K562 (cell line): ENCODE measurements around the gene C4orf17. TPM values are rescaled to one million over a fixed set of nuclear protein-coding genes. Genes with fewer than 3 reads are reported as not detected.

Experiments
- ATAC-seq: fragments of 200-7000 bp; cut with Tn5 transposase; 3 replicates; pipeline ENCODE4 v1.9.1; 2020; ENCODE audit warnings: moderate library complexity
- BruUV-seq: library from RNA; stranded (reverse); fragments of 400-500 nt; replicated peaks from 2 replicates; lab custom pipeline; 2021; lab: Mats Ljungman, UMichigan
- CTCF ChIA-PET: fragments of 300-600 bp; formaldehyde crosslinking; extraction: SDS; loops from one replicate; lab custom pipeline; 2021; ENCODE audit warnings: low intra/inter-chr PET ratio; lab: Yijun Ruan, JAX
- POLR2A ChIA-PET: fragments of 300-600, 350-650 bp; sonication (Branson Sonifier 250); formaldehyde crosslinking; extraction: SDS; loops from one replicate; lab custom pipeline; 2021; ENCODE audit warnings: antibody characterized with exemption, inconsistent platforms; lab: Yijun Ruan, JAX
- DNase-seq, 4 experiments: peaks; one replicate each; pipeline versions ENCODE4 v3.0.0 to v3.0.0-alpha.2; 2011 to 2018; ENCODE audit warnings: low spot score in 3 of 4, mixed read lengths in 3 of 4; ENCODE audit errors: extremely low read depth in 1 of 4
- FAIRE-seq: peaks from 2 replicates; lab custom pipeline; 2011; peaks lifted over from hg19 to GRCh38; lab: Jason Lieb, UNC
- H2AFZ ChIP-seq: 2 replicates; pipeline ENCODE4 v1.6.0; 2011; ENCODE audit warnings: low read depth, low read length, control low read depth, inconsistent platforms
- H3K27ac ChIP-seq: fragments of 200-600 bp; 3 replicates; pipeline ENCODE4 v1.8.0; 2011; ENCODE audit warnings: low read depth, mild to moderate bottlenecking, control low read depth, inconsistent platforms, low read length, moderate library complexity, mixed read lengths; ENCODE audit errors: extremely low read depth
- H3K27me3 ChIP-seq, 2 experiments: fragments of 300-600 bp in 1 of 2; 2 replicates in 1 of 2; 3 replicates in 1 of 2; pipeline versions ENCODE4 v1.6.0 to v1.8.0; 2011; ENCODE audit warnings: inconsistent platforms in 2 of 2, low read length in 2 of 2, mild to moderate bottlenecking in 1 of 2, mixed read lengths in 1 of 2, moderate library complexity in 1 of 2; ENCODE audit not compliant: control insufficient read depth in 2 of 2, insufficient read depth in 2 of 2
- H3K36me3 ChIP-seq: fragments of 300-600 bp; 3 replicates; pipeline ENCODE4 v1.8.0; 2011; ENCODE audit warnings: mild to moderate bottlenecking, low read length, inconsistent platforms; ENCODE audit not compliant: control insufficient read depth, insufficient read depth
- H3K4me1 ChIP-seq, 2 experiments: fragments of 200-600 bp in 1 of 2; replicated peaks in 1 of 2; 2 replicates in 1 of 2; 3 replicates in 1 of 2; pipeline versions ENCODE4 v1.5.1 to v1.8.0; 2011; ENCODE audit warnings: inconsistent platforms in 2 of 2, low read length in 2 of 2, mild to moderate bottlenecking in 1 of 2, mixed read lengths in 1 of 2, moderate library complexity in 1 of 2; ENCODE audit not compliant: control insufficient read depth in 2 of 2, insufficient read depth in 2 of 2
- H3K4me2 ChIP-seq: 2 replicates; pipeline ENCODE4 v1.6.1; 2011; ENCODE audit warnings: low read length, control low read depth, inconsistent platforms, mixed read lengths; ENCODE audit not compliant: insufficient read depth
- H3K4me3 ChIP-seq: fragments of 200-600 bp; sonication (generic), shearing (Covaris generic); 2 replicates; pipeline ENCODE4 v1.5.1; 2016; ENCODE audit warnings: control low read depth, inconsistent platforms
- H3K79me2 ChIP-seq: fragments of 200-600 bp; 3 replicates; pipeline ENCODE4 v1.8.0; 2011; ENCODE audit warnings: low read length, inconsistent platforms; ENCODE audit not compliant: control insufficient read depth, insufficient read depth
- H3K9ac ChIP-seq, 2 experiments: 2 replicates each; pipeline versions ENCODE4 v1.6.0 to v1.6.1; 2011; ENCODE audit warnings: low read depth in 2 of 2, low read length in 2 of 2, control low read depth in 1 of 2, inconsistent platforms in 1 of 2, mild to moderate bottlenecking in 1 of 2, mixed read lengths in 1 of 2; ENCODE audit not compliant: insufficient read depth in 1 of 2
- H3K9me1 ChIP-seq: one replicate; pipeline ENCODE4 v1.6.0; 2011; ENCODE audit warnings: inconsistent platforms, mild to moderate bottlenecking, low read length, moderate library complexity; ENCODE audit not compliant: control insufficient read depth, insufficient read depth
- H3K9me3 ChIP-seq: replicated peaks from 2 replicates; pipeline ENCODE4 v1.5.1; 2011; ENCODE audit warnings: low read depth, low read length, inconsistent platforms; ENCODE audit not compliant: control insufficient read depth, insufficient read depth
- H4K20me1 ChIP-seq: replicated peaks from 2 replicates; pipeline ENCODE4 v1.6.1; 2011; ENCODE audit warnings: low read length, inconsistent platforms, mixed read lengths; ENCODE audit not compliant: control insufficient read depth, insufficient read depth
- HNRNPK ChIP-seq: fragments of 200-400 bp; formaldehyde crosslinking; IDR thresholded peaks from one replicate; pipeline ENCODE4 v1.6.1; 2018; ENCODE audit warnings: mild to moderate bottlenecking, low read depth, low read length; ENCODE audit not compliant: poor library complexity, severe bottlenecking
- KLF16 ChIP-seq: IDR thresholded peaks from 2 replicates; pipeline ENCODE4 v1.6.1; 2016; ENCODE audit warnings: antibody characterized with exemption
- MTA1 ChIP-seq: fragments of 450-650 bp; IDR thresholded peaks from 2 replicates; pipeline ENCODE4 v1.6.1; 2017; ENCODE audit warnings: borderline replicate concordance
- NCOA1 ChIP-seq: fragments of 450-650 bp; IDR thresholded peaks from 2 replicates; pipeline ENCODE4 v1.6.1; 2016; ENCODE audit warnings: low read depth
- PHF21A ChIP-seq: fragments of 450-650 bp; IDR thresholded peaks from 2 replicates; pipeline ENCODE4 v1.6.1; 2017; ENCODE audit warnings: low read depth, borderline replicate concordance
- RAD21 ChIP-seq, 2 experiments: fragments of 250-450 bp in 1 of 2; fragments of 450-650 bp in 1 of 2; sonication (Bioruptor Pico) in 1 of 2; formaldehyde crosslinking in 1 of 2; IDR thresholded peaks in 1 of 2; conservative IDR thresholded peaks in 1 of 2; 2 replicates each; pipeline versions ENCODE4 v1.4.0 to v1.8.0; 2020 to 2022; ENCODE audit warnings: mild to moderate bottlenecking in 2 of 2, moderate library complexity in 1 of 2
- SMC3 ChIP-seq: conservative IDR thresholded peaks from 2 replicates; pipeline ENCODE4 v1.6.1; 2011; ENCODE audit warnings: low read depth, low read length, improper control_type of control experiment; ENCODE audit not compliant: insufficient read depth
- STAG1 ChIP-seq: sonication (generic); formaldehyde crosslinking; IDR thresholded peaks from 2 replicates; pipeline ENCODE4 v1.5.0; 2020; ENCODE audit warnings: missing genetic modification reagents, borderline replicate concordance
- WGBS: fragments of 100-300 bp; shearing (Covaris generic); methylation state at CpG from one replicate; pipeline ENCODE4 v1.1.6; 2016; ENCODE audit warnings: low coverage, mixed read lengths; ENCODE audit not compliant: insufficient coverage; ENCODE audit errors: missing lambda C conversion rate; 5-methylcytosine and 5-hydroxymethylcytosine counted together
- in situ Hi-C: fragments of 300-500 bp; cut with MboI; formaldehyde crosslinking; loops from 4 replicates; pipeline ENCODE4 v1.15.0; 2018; ENCODE audit warnings: inconsistent platforms, mixed read lengths
- intact Hi-C: fragments of 100-400 bp; cut with micrococcal nuclease; formaldehyde crosslinking; loops from 2 replicates; pipeline ENCODE4 v1.14.2; 2022
- polyA plus RNA-seq, 8 experiments: library from polyadenylated mRNA; depleted of rRNA in 4 of 8; stranded (reverse) in 5 of 8; unstranded in 3 of 8; fragments of >200 nt; fragmentation: Nextera tagmentation in 2 of 8; fragmentation: Illumina TruSeq in 1 of 8; extraction: Ambion mirVana in 2 of 8; extraction: Trizol in 1 of 8; gene quantifications; 2 replicates each; pipeline versions ENCODE4 v1.2.1 to v1.2.3, GENCODE V29; 2011 to 2014; ENCODE audit warnings: inconsistent platforms in 1 of 8, missing spikeins in 1 of 8
- total RNA-seq, 7 experiments: library from RNA; depleted of rRNA in 6 of 7; stranded (reverse); fragments of >200 nt in 6 of 7; fragmentation: Illumina TruSeq in 2 of 7; extraction: Trizol in 2 of 7; gene quantifications; 2 replicates each; pipeline versions ENCODE4 v1.2.1 to v1.2.3, GENCODE V29; 2011 to 2021; ENCODE audit warnings: low replicate concordance in 1 of 7
- TF ChIP-seq, protein P1 (sequence below), 3 experiments: IDR thresholded peaks in 2 of 3; conservative IDR thresholded peaks in 1 of 3; 2 replicates each; pipeline ENCODE4 v1.5.1; 2011 to 2012; ENCODE audit warnings: low read length in 3 of 3, mild to moderate bottlenecking in 3 of 3, control low read depth in 2 of 3, improper control_type of control experiment in 1 of 3, inconsistent platforms in 1 of 3, low read depth in 1 of 3, mixed read lengths in 1 of 3, moderate library complexity in 1 of 3; ENCODE audit not compliant: insufficient read depth in 2 of 3
- TF ChIP-seq, protein P2 (sequence below): IDR thresholded peaks from 2 replicates; pipeline ENCODE4 v1.6.1; 2011; ENCODE audit not compliant: insufficient read length; ENCODE audit errors: extremely low read depth
- TF ChIP-seq, protein P3 (sequence below): fragments of 450-650 bp; formaldehyde crosslinking; IDR thresholded peaks from 2 replicates; pipeline ENCODE4 v1.4.0; 2020; ENCODE audit warnings: mild to moderate bottlenecking, mixed read lengths
- TF ChIP-seq, protein P4 (sequence below): fragments of 450-650 bp; formaldehyde crosslinking; IDR thresholded peaks from 2 replicates; pipeline ENCODE4 v1.4.0; 2020; ENCODE audit warnings: mild to moderate bottlenecking, moderate library complexity

Gene C4orf17
- total and polyA plus RNA-seq, 9 of the 15 experiments (the other 6 are each of a cell fraction or from before 2014, with no cell fraction given): not detected

DNA sequence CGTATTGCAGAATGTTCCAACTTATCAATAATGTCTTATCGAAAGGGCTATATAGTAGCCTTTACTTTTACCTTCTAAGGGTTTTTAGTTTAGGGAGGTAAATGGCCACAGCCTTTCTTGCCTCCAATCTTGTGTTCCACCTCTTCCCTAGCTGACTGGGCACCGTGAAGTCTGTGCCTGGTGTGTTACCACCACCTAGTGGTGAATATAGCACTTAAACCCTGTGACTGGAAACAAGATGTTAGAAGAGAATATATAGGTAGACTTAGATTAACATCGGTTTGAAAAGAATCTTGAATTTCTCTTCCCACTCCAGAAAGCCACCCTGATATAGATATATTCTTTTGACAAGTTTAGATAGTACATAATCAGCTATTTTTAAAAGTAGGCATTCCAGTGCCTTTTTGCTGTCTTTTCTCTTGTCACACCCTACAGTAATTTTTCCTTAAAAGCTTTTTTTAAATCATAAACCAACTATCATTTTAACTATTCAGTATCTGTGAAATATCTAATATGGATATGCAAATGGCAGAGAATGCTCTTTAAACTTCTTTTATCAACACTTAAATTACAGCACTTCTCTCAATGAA, 47.9 kb upstream of the C4orf17 start:
- Histone ChIP-seq H3K27ac (no peak overlapping the region), H3K9ac (no peak overlapping the region), H3K9me1 (no peaks in the 10 kb centered on the region), H3K36me3 (no peaks in the 10 kb centered on the region), H2AFZ (no peak overlapping the region), H3K9me3 (no peaks in the 10 kb centered on the region), H3K4me1 (no peaks in the 10 kb centered on the region), H4K20me1 (no peaks in the 10 kb centered on the region), H3K27me3 (no peaks in the 10 kb centered on the region), H3K79me2 (no peaks in the 10 kb centered on the region), H3K4me2 (no peak overlapping the region), H3K4me3 (no peak overlapping the region)
- ATAC-seq (peak; percentile 97), DNase-seq (peak; percentile 66 to 72 (median 68)), FAIRE-seq (peak; percentile 96)
- WGBS: 3% methylated on average over 4 of the region's 4 CpGs
- in situ Hi-C loops (no loop called here), intact Hi-C loops (loop anchor here (2.0 to 10.0 kb wide), 6 partner anchors 48 to 996 kb away; partner anchors contain the start of gene METAP1)
- CTCF ChIA-PET: interaction anchor here (0.6 kb wide), 1 partner anchor 956 kb away, joined by 3 read pairs; no protein-coding TSS in a partner anchor
- POLR2A ChIA-PET: no interaction called here
- no TSS peak for BruUV-seq
- TF ChIP-seq RAD21 (CRISPR knock-in tag; conservative IDR thresholded peaks at IDR 0.05 in 1 of 2, IDR thresholded peaks at IDR 0.05 in 1 of 2) (peak; percentile 83 to 84), STAG1 (CRISPR knock-in tag) (peak; percentile 88; the same call in 1 of the 2 replicates), MTA1 (no peak), HNRNPK (no peak), PHF21A (no peak), SMC3 (peak; percentile 54), KLF16 (0 out of 2 replicates have a peak, but pooled peaks have one; percentile 9), NCOA1 (no peak)
- TF ChIP-seq, protein P1, sequence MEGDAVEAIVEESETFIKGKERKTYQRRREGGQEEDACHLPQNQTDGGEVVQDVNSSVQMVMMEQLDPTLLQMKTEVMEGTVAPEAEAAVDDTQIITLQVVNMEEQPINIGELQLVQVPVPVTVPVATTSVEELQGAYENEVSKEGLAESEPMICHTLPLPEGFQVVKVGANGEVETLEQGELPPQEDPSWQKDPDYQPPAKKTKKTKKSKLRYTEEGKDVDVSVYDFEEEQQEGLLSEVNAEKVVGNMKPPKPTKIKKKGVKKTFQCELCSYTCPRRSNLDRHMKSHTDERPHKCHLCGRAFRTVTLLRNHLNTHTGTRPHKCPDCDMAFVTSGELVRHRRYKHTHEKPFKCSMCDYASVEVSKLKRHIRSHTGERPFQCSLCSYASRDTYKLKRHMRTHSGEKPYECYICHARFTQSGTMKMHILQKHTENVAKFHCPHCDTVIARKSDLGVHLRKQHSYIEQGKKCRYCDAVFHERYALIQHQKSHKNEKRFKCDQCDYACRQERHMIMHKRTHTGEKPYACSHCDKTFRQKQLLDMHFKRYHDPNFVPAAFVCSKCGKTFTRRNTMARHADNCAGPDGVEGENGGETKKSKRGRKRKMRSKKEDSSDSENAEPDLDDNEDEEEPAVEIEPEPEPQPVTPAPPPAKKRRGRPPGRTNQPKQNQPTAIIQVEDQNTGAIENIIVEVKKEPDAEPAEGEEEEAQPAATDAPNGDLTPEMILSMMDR (IDR thresholded peaks at IDR 0.05 in 2 of 3, conservative IDR thresholded peaks at IDR 0.05 in 1 of 3; ENCODE audit: insufficient read depth in 2 of 3, low read depth in 1 of 3, low read length in 3 of 3): peak; percentile 74 to 84 (median 79)
- TF ChIP-seq, protein P2, sequence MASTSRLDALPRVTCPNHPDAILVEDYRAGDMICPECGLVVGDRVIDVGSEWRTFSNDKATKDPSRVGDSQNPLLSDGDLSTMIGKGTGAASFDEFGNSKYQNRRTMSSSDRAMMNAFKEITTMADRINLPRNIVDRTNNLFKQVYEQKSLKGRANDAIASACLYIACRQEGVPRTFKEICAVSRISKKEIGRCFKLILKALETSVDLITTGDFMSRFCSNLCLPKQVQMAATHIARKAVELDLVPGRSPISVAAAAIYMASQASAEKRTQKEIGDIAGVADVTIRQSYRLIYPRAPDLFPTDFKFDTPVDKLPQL: no peak
- TF ChIP-seq, protein P3, sequence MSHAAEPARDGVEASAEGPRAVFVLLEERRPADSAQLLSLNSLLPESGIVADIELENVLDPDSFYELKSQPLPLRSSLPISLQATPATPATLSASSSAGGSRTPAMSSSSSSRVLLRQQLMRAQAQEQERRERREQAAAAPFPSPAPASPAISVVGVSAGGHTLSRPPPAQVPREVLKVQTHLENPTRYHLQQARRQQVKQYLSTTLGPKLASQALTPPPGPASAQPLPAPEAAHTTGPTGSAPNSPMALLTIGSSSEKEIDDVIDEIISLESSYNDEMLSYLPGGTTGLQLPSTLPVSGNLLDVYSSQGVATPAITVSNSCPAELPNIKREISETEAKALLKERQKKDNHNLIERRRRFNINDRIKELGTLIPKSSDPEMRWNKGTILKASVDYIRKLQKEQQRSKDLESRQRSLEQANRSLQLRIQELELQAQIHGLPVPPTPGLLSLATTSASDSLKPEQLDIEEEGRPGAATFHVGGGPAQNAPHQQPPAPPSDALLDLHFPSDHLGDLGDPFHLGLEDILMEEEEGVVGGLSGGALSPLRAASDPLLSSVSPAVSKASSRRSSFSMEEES (CRISPR knock-in tag): no peak
- TF ChIP-seq, protein P4, sequence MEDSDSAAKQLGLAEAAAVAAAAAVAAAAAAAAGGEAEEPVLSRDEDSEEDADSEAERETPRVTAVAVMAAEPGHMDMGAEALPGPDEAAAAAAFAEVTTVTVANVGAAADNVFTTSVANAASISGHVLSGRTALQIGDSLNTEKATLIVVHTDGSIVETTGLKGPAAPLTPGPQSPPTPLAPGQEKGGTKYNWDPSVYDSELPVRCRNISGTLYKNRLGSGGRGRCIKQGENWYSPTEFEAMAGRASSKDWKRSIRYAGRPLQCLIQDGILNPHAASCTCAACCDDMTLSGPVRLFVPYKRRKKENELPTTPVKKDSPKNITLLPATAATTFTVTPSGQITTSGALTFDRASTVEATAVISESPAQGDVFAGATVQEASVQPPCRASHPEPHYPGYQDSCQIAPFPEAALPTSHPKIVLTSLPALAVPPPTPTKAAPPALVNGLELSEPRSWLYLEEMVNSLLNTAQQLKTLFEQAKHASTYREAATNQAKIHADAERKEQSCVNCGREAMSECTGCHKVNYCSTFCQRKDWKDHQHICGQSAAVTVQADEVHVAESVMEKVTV (CRISPR knock-in tag): peak; percentile 80
